Upper lobe of left lung (tissue), 4 donors: ENCODE results near the gene CCDC12.

Experiments used
- CTCF ChIP-seq, 6 experiments: fragments of 450-650 bp in 4 of 6; fragments of 200-600 bp in 2 of 6; sonication (generic) in 2 of 6; IDR thresholded peaks; one replicate each; pipeline ENCODE4 v1.5.1; 2016 to 2019; ENCODE audit warnings: antibody characterized with exemption in 6 of 6
- EP300 ChIP-seq, 4 donors: sonication (generic); formaldehyde crosslinking; IDR thresholded peaks; one replicate each; pipeline ENCODE4 v1.5.1; 2017; ENCODE audit warnings: antibody characterized with exemption in 4 of 4, control low read depth in 2 of 4
- POLR2A ChIP-seq, 4 donors: fragments of 450-650 bp; IDR thresholded peaks; one replicate each; pipeline ENCODE4 v1.5.1; 2016 to 2017; ENCODE audit warnings: antibody characterized with exemption in 4 of 4, mild to moderate bottlenecking in 2 of 4
- POLR2AphosphoS5 ChIP-seq, 2 donors: sonication (generic); formaldehyde crosslinking; IDR thresholded peaks; one replicate each; pipeline ENCODE4 v1.5.1; 2017; ENCODE audit warnings: antibody characterized with exemption in 2 of 2

- no peak for TF ChIP-seq CTCF (IDR thresholded peaks at IDR 0.05)
- no peak for TF ChIP-seq POLR2AphosphoS5 (IDR thresholded peaks at IDR 0.05)
- no peak for TF ChIP-seq POLR2A (IDR thresholded peaks at IDR 0.05)
- TF ChIP-seq EP300 (IDR thresholded peaks at IDR 0.05): no peak
Measured at GRCh38 chr3:46930166-46930944, 46.2 kb downstream of the CCDC12 start.
